ENCODE measurements around the gene ESRRG. TPM values are rescaled to one million over a fixed set of nuclear protein-coding genes. Genes with fewer than 3 reads are reported as not detected.

The ESRRG gene
- total and polyA plus RNA-seq, 2 experiments from 2014 or later: not detected

DNA sequence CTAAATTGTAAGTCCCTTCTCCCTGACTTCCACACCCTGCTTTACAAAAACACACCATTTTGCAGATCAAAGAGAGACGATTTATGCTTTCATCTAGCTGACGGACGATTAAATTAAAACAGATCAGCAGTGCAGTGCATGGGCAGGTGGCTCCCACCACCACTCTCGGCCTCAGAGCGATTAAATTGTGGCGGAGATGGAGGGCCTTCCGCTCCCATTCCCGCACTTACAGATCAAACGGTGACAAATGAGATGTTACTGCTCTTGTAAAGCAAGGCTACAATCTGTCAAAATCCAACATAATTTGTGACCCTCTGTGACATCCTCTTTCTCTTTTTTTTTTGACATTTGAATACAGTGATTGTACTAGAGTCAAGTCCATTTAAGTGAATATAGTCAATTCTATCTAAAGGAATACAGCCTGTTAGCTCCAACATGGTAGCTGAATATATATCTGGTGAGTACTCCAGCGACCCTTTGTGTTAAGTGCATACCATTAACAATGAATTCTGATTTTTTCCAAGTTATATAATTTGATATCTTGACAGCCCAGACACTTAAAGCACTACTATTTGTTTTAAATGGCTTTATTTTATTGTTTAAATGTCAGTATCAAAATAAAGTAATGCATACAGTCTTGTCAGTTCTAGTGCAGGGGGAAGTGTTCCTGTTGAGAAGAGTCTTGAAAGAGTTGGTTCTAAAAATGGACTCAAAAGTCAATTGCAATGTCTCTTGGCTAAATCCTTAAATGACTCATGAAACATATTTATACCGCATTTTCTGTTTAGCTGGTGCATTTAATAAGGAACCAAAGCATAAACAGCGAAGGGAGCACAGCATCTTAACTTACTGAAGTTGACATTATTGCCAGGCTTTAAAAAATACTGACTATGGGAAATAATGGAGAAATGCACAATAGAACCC lies 109.0 kb downstream of the ESRRG start:
- in situ Hi-C loops (cut with MboI): no loop called here

DNA sequence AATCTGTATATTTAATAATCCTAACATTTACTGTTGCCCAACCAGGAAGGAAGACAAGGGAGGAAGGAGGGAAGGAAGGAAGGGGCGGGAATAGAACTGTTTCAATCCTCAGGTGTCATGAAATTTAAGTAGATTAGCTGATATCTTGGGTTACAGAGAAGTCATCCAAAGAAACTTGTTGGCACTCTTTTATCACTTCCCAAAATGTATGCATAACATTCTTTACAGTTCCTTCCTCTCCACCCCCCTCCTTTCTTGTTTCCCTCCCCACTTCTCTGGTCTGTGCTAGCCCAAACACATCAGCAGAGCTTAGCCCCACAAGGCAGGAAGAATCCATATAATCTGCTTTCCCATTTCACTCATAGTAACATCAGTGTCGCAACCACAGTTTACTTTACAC lies 110.9 kb downstream of the ESRRG start:
- no peak overlapping the region for H3K4me2 ChIP-seq (ENCODE audit: unreplicated experiment)
- no peaks in the 10 kb centered on the region for H3K79me2 ChIP-seq (ENCODE audit: insufficient read depth)
- no peaks in the 10 kb centered on the region for H3F3A ChIP-seq (ENCODE audit: insufficient read depth)
- no peak overlapping the region for H2AFZ ChIP-seq
- H3K27ac ChIP-seq: no peak overlapping the region
- H3K9me2 ChIP-seq (ENCODE audit: insufficient read depth): no peaks in the 10 kb centered on the region
- peaks cover 7% of the 10 kb centered on the region; the same call in 1 of the 2 replicates for H3K27me3 ChIP-seq (replicated peaks; ENCODE audit: insufficient read depth)
- no peak overlapping the region for H3K4me3 ChIP-seq
- H3K9me3 ChIP-seq (ENCODE audit: low read depth): no peaks in the 10 kb centered on the region
- no peaks in the 10 kb centered on the region for H3K36me3 ChIP-seq (ENCODE audit: low read depth)
- H4K20me1 ChIP-seq (ENCODE audit: insufficient read depth): no peaks in the 10 kb centered on the region
- in situ Hi-C loops (cut with MboI): no loop called here
- H3K9ac ChIP-seq: no peak overlapping the region
- no peak for TF ChIP-seq EZH2phosphoT487 (IDR thresholded peaks at IDR 0.05; ENCODE audit: insufficient read depth, low read depth)
- no peak for TF ChIP-seq EZH2 (IDR thresholded peaks at IDR 0.05; ENCODE audit: insufficient read depth, poor library complexity, severe bottlenecking)
- no peaks in the 10 kb centered on the region for H3K4me1 ChIP-seq (ENCODE audit: insufficient read depth)
- DNase-seq: no peak
- WGBS, 2 experiments (ENCODE audit: low coverage in 1 of 2, low lambda C conversion rate in 2 of 2, missing lambda C conversion rate in 2 of 2): 30 to 34% methylated on average over 2 of the region's 2 CpGs

More for the DNA sequence above, 109.0 kb downstream of the ESRRG start:
- Histone ChIP-seq H3F3A (ENCODE audit: insufficient read depth) (no peaks in the 10 kb centered on the region), H3K79me2 (ENCODE audit: insufficient read depth) (no peaks in the 10 kb centered on the region), H3K9me2 (ENCODE audit: insufficient read depth) (no peaks in the 10 kb centered on the region), H3K9me3 (ENCODE audit: low read depth) (no peaks in the 10 kb centered on the region), H4K20me1 (ENCODE audit: insufficient read depth) (no peaks in the 10 kb centered on the region), H2AFZ (no peak overlapping the region), H3K4me1 (ENCODE audit: insufficient read depth) (no peaks in the 10 kb centered on the region), H3K27me3 (replicated peaks; ENCODE audit: insufficient read depth) (no peaks in the 10 kb centered on the region), H3K36me3 (ENCODE audit: low read depth) (no peaks in the 10 kb centered on the region), H3K9ac (no peak overlapping the region), H3K4me2 (ENCODE audit: unreplicated experiment) (no peak overlapping the region), H3K27ac (no peak overlapping the region), H3K4me3 (no peak overlapping the region)
- no peak for DNase-seq
- no peak for TF ChIP-seq EZH2phosphoT487 (IDR thresholded peaks at IDR 0.05; ENCODE audit: insufficient read depth, low read depth)
- 45 to 51% methylated on average over 12 of the region's 12 CpGs for WGBS, 2 experiments (ENCODE audit: low coverage in 1 of 2, low lambda C conversion rate in 2 of 2, missing lambda C conversion rate in 2 of 2)

DNA sequence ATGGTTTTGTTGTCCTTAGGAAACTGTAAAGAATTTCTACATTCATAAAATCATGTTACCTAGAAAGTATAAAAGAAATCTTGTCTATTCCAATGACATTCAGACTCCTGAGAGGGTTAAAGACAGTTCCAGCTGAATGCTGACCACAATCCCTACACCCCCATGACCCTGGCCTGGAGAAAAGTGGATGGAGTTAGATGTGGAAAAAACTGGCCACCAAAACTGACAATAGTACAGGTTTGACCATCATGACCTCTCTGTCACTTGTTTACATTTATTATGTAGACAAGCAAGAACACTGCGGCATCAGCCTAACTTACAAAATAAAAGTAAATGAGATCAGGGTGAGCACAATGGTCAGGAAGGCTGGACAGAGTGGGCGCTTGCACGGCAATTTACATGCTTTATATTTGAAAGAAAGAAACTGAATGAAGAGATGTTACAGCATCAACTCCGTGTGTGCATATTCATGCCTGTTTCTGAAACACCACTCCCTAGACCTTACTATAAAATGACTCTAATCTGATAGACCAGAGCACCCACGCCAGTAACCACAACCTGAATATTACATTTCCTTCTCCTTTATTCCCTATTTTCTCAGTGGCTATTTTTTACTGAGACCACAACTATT lies 116.0 kb downstream of the ESRRG start:
- no peak overlapping the region for H3K9ac ChIP-seq
- no peak for TF ChIP-seq EZH2 (IDR thresholded peaks at IDR 0.05; ENCODE audit: insufficient read depth, poor library complexity, severe bottlenecking)
- TF ChIP-seq EZH2phosphoT487 (IDR thresholded peaks at IDR 0.05; ENCODE audit: insufficient read depth, low read depth): no peak
- no peak overlapping the region for H3K4me2 ChIP-seq (ENCODE audit: unreplicated experiment)
- 51 to 54% methylated on average over 5 of the region's 5 CpGs for WGBS, 2 experiments (ENCODE audit: low coverage in 1 of 2, low lambda C conversion rate in 2 of 2, missing lambda C conversion rate in 2 of 2)
- H3K79me2 ChIP-seq (ENCODE audit: insufficient read depth): no peaks in the 10 kb centered on the region
- no peaks in the 10 kb centered on the region for H3F3A ChIP-seq (ENCODE audit: insufficient read depth)
- no peaks in the 10 kb centered on the region for H3K36me3 ChIP-seq (ENCODE audit: low read depth)
- in situ Hi-C loops (cut with MboI): no loop called here
- no peak overlapping the region for H2AFZ ChIP-seq
- H4K20me1 ChIP-seq (ENCODE audit: insufficient read depth): no peaks in the 10 kb centered on the region
- no peak overlapping the region for H3K4me3 ChIP-seq
- H3K27ac ChIP-seq: no peak overlapping the region
- H3K27me3 ChIP-seq (replicated peaks; ENCODE audit: insufficient read depth): peaks cover 7% of the 10 kb centered on the region; the same call in 1 of the 2 replicates
- no peaks in the 10 kb centered on the region for H3K9me3 ChIP-seq (ENCODE audit: low read depth)
- no peaks in the 10 kb centered on the region for H3K9me2 ChIP-seq (ENCODE audit: insufficient read depth)
- no peak for DNase-seq
- no peaks in the 10 kb centered on the region for H3K4me1 ChIP-seq (ENCODE audit: insufficient read depth)

- TF ChIP-seq EZH2 (IDR thresholded peaks at IDR 0.05; ENCODE audit: insufficient read depth, poor library complexity, severe bottlenecking) (no peak), EZH2phosphoT487 (IDR thresholded peaks at IDR 0.05; ENCODE audit: insufficient read depth, low read depth) (no peak)
- H3K36me3 ChIP-seq (ENCODE audit: low read depth): no peaks in the 10 kb centered on the region
- no peaks in the 10 kb centered on the region for H3K4me1 ChIP-seq (ENCODE audit: insufficient read depth)
- H3K27me3 ChIP-seq (replicated peaks; ENCODE audit: insufficient read depth): peaks cover 7% of the 10 kb centered on the region; the same call in 1 of the 2 replicates
- WGBS, 2 experiments (ENCODE audit: low coverage in 1 of 2, low lambda C conversion rate in 2 of 2, missing lambda C conversion rate in 2 of 2): 77 to 82% methylated on average over 4 of the region's 4 CpGs
- no peak overlapping the region for H3K9ac ChIP-seq
- no peaks in the 10 kb centered on the region for H3K9me2 ChIP-seq (ENCODE audit: insufficient read depth)
- H3K4me3 ChIP-seq: no peak overlapping the region
- H3F3A ChIP-seq (ENCODE audit: insufficient read depth): no peaks in the 10 kb centered on the region
- in situ Hi-C loops (cut with MboI): no loop called here
- no peak for DNase-seq
- H3K27ac ChIP-seq: no peak overlapping the region
- no peaks in the 10 kb centered on the region for H3K79me2 ChIP-seq (ENCODE audit: insufficient read depth)
- no peaks in the 10 kb centered on the region for H3K9me3 ChIP-seq (ENCODE audit: low read depth)
- no peak overlapping the region for H3K4me2 ChIP-seq (ENCODE audit: unreplicated experiment)
- no peak overlapping the region for H2AFZ ChIP-seq
- H4K20me1 ChIP-seq (ENCODE audit: insufficient read depth): no peaks in the 10 kb centered on the region
These were observed 117.1 kb downstream of the ESRRG start for GRCh38 chr1:216606047-216606637.

Measured in GM23248 (cell line).